ENCODE data around the gene KCNAB2.

Gene KCNAB2

GRCh38 chr1:6129313-6129712, 83.6 kb downstream of the KCNAB2 start:
- DNase-seq (ENCODE audit: low read depth): no peak

GRCh38 chr1:6130036-6130435, 84.3 kb downstream of the KCNAB2 start:
- DNase-seq (ENCODE audit: low read depth): no peak

GRCh38 chr1:6130596-6130995, 84.9 kb downstream of the KCNAB2 start:
- DNase-seq (ENCODE audit: low read depth): no peak

- no peak for DNase-seq (ENCODE audit: low read depth)
Observed at GRCh38 chr1:6131561-6131960, 85.9 kb downstream of the KCNAB2 start.

- DNase-seq (ENCODE audit: low read depth): no peak
Observed at GRCh38 chr1:6133146-6133895, 87.6 kb downstream of the KCNAB2 start.

GRCh38 chr1:6134206-6134605, 88.5 kb downstream of the KCNAB2 start:
- DNase-seq (ENCODE audit: low read depth): no peak

GRCh38 chr1:6134741-6135510, 89.2 kb downstream of the KCNAB2 start:
- DNase-seq (ENCODE audit: low read depth): no peak

GRCh38 chr1:6136516-6137220, 91.0 kb downstream of the KCNAB2 start:
- DNase-seq (ENCODE audit: low read depth): no peak

- DNase-seq (ENCODE audit: low read depth): no peak
Observed at GRCh38 chr1:6137758-6138157, 92.1 kb downstream of the KCNAB2 start.

- DNase-seq (ENCODE audit: low read depth): no peak
Observed at GRCh38 chr1:6140413-6140812, 94.7 kb downstream of the KCNAB2 start.

GRCh38 chr1:6141592-6141991, 95.9 kb downstream of the KCNAB2 start:
- no peak for DNase-seq (ENCODE audit: low read depth)

GRCh38 chr1:6142036-6142621, 96.4 kb downstream of the KCNAB2 start:
- DNase-seq (ENCODE audit: low read depth): no peak

- no peak for DNase-seq (ENCODE audit: low read depth)
Observed at GRCh38 chr1:6142734-6143133, 97.0 kb downstream of the KCNAB2 start.

- no peak for DNase-seq (ENCODE audit: low read depth)
Observed at GRCh38 chr1:6143395-6143794, 97.7 kb downstream of the KCNAB2 start.

- DNase-seq (ENCODE audit: low read depth): no peak
Observed at GRCh38 chr1:6144175-6144574, 98.5 kb downstream of the KCNAB2 start.

GRCh38 chr1:6144647-6145395, 99.1 kb downstream of the KCNAB2 start:
- DNase-seq (ENCODE audit: low read depth): no peak

GRCh38 chr1:6145396-6145750, 99.7 kb downstream of the KCNAB2 start:
- DNase-seq (ENCODE audit: low read depth): no peak

- DNase-seq (ENCODE audit: low read depth): no peak
Observed at GRCh38 chr1:6145864-6146410, 100.2 kb downstream of the KCNAB2 start.

- no peak for DNase-seq (ENCODE audit: low read depth)
Observed at GRCh38 chr1:6148497-6149241, 103.0 kb downstream of the KCNAB2 start.

GRCh38 chr1:6149597-6149996, 103.9 kb downstream of the KCNAB2 start:
- DNase-seq (ENCODE audit: low read depth): no peak

Measured in non-pigmented ciliary epithelial cell (primary cell).